GM10847 (cell line): ENCODE data around the gene PLLP.

Experiments
- POLR2A ChIP-seq: IDR thresholded peaks from 2 replicates; pipeline ENCODE4 v1.6.1; 2011; ENCODE audit not compliant: insufficient read length; ENCODE audit errors: extremely low read depth

The PLLP gene

GRCh38 chr16:57268804-57269800 is 15.4 kb downstream of the PLLP start:
- TF ChIP-seq POLR2A = no peak

GRCh38 chr16:57266531-57267260 is 17.8 kb downstream of the PLLP start:
- TF ChIP-seq POLR2A = no peak

- TF ChIP-seq POLR2A = no peak
Measured at GRCh38 chr16:57265850-57266530, 18.5 kb downstream of the PLLP start.

GRCh38 chr16:57264950-57265371 is 19.5 kb downstream of the PLLP start:
- TF ChIP-seq POLR2A = no peak

- TF ChIP-seq POLR2A = no peak
Measured at GRCh38 chr16:57264381-57264780, 20.1 kb downstream of the PLLP start.

GRCh38 chr16:57263541-57264351 is 20.7 kb downstream of the PLLP start:
- TF ChIP-seq POLR2A = no peak

GRCh38 chr16:57262841-57263540 is 21.5 kb downstream of the PLLP start:
- TF ChIP-seq POLR2A = no peak

GRCh38 chr16:57261806-57262205 is 22.7 kb downstream of the PLLP start:
- no peak for TF ChIP-seq POLR2A

- TF ChIP-seq POLR2A = no peak
Measured at GRCh38 chr16:57260294-57260929, 24.1 kb downstream of the PLLP start.

- no peak for TF ChIP-seq POLR2A
Measured at GRCh38 chr16:57258910-57259475, 25.5 kb downstream of the PLLP start.

- no peak for TF ChIP-seq POLR2A
Measured at GRCh38 chr16:57258226-57258909, 26.1 kb downstream of the PLLP start.

- TF ChIP-seq POLR2A = no peak
Measured at GRCh38 chr16:57257455-57258070, 26.9 kb downstream of the PLLP start.
